ENCODE data around the gene PSENEN. TPM values are rescaled to one million over a fixed set of nuclear protein-coding genes. Genes with fewer than 3 reads are reported as not detected.

PSENEN gene
- total RNA-seq, 1 experiment from 2014 or later = 42.9 TPM

DNA sequence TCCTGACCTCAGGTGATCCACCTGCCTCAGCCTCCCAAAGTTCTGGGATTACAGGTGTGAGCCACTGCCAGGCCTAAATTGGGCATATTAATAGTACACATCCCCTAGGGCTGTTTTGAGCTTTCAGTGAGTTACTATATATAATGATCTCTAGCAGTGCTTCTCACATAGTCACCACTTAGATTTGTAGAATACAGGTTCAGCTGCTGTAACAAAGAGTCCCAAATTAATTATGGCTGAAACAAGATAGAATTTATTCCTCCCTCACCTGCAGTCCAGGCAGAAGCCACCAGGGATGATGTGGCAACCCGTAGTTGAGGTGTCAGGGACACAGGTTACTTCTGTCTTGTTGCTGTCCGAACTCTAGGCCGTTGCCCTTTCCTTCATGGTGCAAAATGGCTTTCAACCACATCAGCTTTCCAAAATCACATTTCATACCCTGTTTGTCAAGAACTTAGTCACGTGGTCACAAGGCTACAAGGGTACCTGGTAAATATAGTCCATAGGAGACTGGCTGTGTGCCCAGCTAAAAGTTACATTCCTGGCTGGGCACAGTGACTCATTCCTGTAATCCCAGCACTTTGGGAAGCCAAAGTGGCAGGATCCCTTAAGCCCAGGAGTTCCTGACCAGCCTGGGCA lies 15.4 kb downstream of the PSENEN start:
- ATAC-seq = no peak
- H3F3A ChIP-seq (ENCODE audit: low read length, unreplicated experiment) = peaks cover 3% of the 10 kb centered on the region
- H3K79me2 ChIP-seq (ENCODE audit: low read length) = peaks cover 15% of the 10 kb centered on the region
- H3K27me3 ChIP-seq (ENCODE audit: low read length) = no peaks in the 10 kb centered on the region
- intact Hi-C loops (cut with micrococcal nuclease) = no loop called here
- no peaks in the 10 kb centered on the region for H3K9me2 ChIP-seq (replicated peaks; ENCODE audit: low read length)
- H3K36me3 ChIP-seq (ENCODE audit: low read depth, low read length) = no peaks in the 10 kb centered on the region
- no peak overlapping the region for H3K9ac ChIP-seq (ENCODE audit: low read length)
- peaks cover 12% of the 10 kb centered on the region for H3K4me1 ChIP-seq (ENCODE audit: insufficient read depth, low read length)
- H2AFZ ChIP-seq (ENCODE audit: low read length) = no peak overlapping the region
- H3K4me2 ChIP-seq (ENCODE audit: low read length) = no peak overlapping the region
- CTCF ChIA-PET = no interaction called here
- TF ChIP-seq EZH2phosphoT487 (IDR thresholded peaks at IDR 0.05; ENCODE audit: borderline replicate concordance, low read length) (no peak), EZH2 (IDR thresholded peaks at IDR 0.05; ENCODE audit: low read length, unreplicated experiment) (no peak)
- TF ChIP-seq, protein P1, sequence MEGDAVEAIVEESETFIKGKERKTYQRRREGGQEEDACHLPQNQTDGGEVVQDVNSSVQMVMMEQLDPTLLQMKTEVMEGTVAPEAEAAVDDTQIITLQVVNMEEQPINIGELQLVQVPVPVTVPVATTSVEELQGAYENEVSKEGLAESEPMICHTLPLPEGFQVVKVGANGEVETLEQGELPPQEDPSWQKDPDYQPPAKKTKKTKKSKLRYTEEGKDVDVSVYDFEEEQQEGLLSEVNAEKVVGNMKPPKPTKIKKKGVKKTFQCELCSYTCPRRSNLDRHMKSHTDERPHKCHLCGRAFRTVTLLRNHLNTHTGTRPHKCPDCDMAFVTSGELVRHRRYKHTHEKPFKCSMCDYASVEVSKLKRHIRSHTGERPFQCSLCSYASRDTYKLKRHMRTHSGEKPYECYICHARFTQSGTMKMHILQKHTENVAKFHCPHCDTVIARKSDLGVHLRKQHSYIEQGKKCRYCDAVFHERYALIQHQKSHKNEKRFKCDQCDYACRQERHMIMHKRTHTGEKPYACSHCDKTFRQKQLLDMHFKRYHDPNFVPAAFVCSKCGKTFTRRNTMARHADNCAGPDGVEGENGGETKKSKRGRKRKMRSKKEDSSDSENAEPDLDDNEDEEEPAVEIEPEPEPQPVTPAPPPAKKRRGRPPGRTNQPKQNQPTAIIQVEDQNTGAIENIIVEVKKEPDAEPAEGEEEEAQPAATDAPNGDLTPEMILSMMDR (conservative IDR thresholded peaks at IDR 0.05; ENCODE audit: low read depth, low read length) = no peak
- H3K27ac ChIP-seq (ENCODE audit: low read length) = no peak overlapping the region
- H3K4me3 ChIP-seq (ENCODE audit: low read length) = no peak overlapping the region
- H3K9me3 ChIP-seq (ENCODE audit: low read length) = no peaks in the 10 kb centered on the region
- POLR2A ChIA-PET (ENCODE audit: unreplicated experiment) = no interaction called here
- H4K20me1 ChIP-seq (ENCODE audit: low read length) = no peaks in the 10 kb centered on the region
- DNase-seq = peak; percentile 83
- no TSS peak for BruUV-seq (replicated peaks)

DNA sequence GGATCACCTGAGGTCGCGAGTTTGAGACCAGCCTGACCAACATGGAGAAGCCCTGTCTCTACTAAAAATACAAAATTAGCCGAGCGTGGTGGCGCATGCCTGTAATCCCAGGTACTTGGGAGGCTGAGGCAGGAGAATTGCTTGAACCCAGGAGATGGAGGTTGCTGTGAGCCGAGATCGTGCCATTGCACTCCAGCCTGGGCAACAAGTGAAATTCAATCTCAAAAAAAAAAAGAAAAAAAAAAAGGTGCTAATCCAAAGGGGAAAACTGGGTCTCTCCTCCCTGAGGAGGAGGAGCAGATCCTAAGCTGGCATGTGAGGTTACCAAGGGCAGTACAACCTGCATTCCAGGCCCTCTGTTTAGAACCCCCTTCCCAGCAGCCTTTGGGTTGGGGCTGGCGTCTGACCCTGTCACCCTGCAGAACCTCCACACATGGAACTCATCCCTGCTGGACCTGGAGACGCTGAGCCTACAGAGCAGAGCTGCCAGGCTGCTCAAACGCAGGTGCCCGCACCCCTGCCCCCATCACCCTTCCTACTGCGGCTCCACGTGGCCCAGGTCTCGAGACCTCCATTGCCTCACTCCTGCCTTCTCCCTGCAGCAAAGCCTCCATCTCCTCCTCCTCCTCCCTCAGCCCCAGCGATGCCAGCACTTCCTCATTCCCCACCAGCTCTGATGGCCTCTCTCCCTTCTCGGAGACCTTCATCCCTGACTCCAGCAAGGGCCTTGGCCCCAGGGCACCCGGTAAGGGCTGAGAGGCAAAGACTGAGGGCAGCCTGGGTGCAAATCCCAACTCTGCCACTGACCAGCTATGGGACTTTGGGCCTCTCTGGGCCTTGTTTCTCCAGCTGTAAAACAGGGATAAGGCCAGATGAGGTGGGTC lies 19.2 kb downstream of the PSENEN start:
- ChIA-PET CTCF (no interaction called here), POLR2A (ENCODE audit: unreplicated experiment) (no interaction called here)
- Histone ChIP-seq H3F3A (ENCODE audit: low read length, unreplicated experiment) (no peaks in the 10 kb centered on the region), H3K79me2 (ENCODE audit: low read length) (peaks cover 2% of the 10 kb centered on the region), H4K20me1 (ENCODE audit: low read length) (no peaks in the 10 kb centered on the region), H2AFZ (ENCODE audit: low read length) (no peak overlapping the region), H3K9ac (ENCODE audit: low read length) (no peak overlapping the region), H3K9me3 (ENCODE audit: low read length) (no peaks in the 10 kb centered on the region), H3K9me2 (replicated peaks; ENCODE audit: low read length) (no peaks in the 10 kb centered on the region), H3K27ac (ENCODE audit: low read length) (no peak overlapping the region), H3K4me1 (ENCODE audit: insufficient read depth, low read length) (peaks cover 6% of the 10 kb centered on the region; the same call in 1 of the 2 replicates), H3K4me2 (ENCODE audit: low read length) (no peak overlapping the region), H3K4me3 (ENCODE audit: low read length) (no peak overlapping the region), H3K36me3 (ENCODE audit: low read depth, low read length) (no peaks in the 10 kb centered on the region), H3K27me3 (ENCODE audit: low read length) (no peaks in the 10 kb centered on the region)
- DNase-seq (no peak), ATAC-seq (no peak)
- intact Hi-C loops (cut with micrococcal nuclease) = no loop called here
- TF ChIP-seq EZH2 (IDR thresholded peaks at IDR 0.05; ENCODE audit: low read length, unreplicated experiment) = no peak
- TF ChIP-seq, protein P1 (conservative IDR thresholded peaks at IDR 0.05; ENCODE audit: low read depth, low read length) = no peak
- TF ChIP-seq EZH2phosphoT487 (IDR thresholded peaks at IDR 0.05; ENCODE audit: borderline replicate concordance, low read length) = no peak
- no TSS peak for BruUV-seq (replicated peaks)
